LNCAP (cell line): ENCODE results near the gene FANK1.

Source experiments
- TF ChIP-seq, protein P1 (sequence below): fragments of 450-650 bp; IDR thresholded peaks from 2 replicates; pipeline ENCODE4 v1.5.1; 2017; ENCODE audit warnings: mild to moderate bottlenecking

FANK1 gene

DNA sequence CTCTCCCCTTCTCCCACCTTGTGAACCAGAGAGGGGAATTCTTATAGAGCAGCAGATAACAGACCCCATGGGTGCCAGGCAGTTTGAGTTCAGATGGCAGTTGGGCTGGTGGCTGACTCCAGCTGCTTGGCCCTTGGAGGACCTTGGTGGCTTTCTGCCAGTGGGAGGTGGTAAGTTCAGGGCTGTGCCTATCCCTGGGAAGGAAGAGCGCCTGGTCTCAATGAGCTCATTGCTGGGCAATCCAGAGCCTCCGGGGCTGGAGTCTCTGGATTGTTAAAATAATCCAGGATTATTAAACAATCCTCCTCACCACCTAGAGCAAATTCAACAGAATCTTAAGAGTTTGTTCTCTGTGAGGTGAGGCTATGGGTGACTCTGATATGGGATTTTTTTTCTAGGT lies 105.2 kb downstream of the FANK1 start:
- TF ChIP-seq, protein P1, sequence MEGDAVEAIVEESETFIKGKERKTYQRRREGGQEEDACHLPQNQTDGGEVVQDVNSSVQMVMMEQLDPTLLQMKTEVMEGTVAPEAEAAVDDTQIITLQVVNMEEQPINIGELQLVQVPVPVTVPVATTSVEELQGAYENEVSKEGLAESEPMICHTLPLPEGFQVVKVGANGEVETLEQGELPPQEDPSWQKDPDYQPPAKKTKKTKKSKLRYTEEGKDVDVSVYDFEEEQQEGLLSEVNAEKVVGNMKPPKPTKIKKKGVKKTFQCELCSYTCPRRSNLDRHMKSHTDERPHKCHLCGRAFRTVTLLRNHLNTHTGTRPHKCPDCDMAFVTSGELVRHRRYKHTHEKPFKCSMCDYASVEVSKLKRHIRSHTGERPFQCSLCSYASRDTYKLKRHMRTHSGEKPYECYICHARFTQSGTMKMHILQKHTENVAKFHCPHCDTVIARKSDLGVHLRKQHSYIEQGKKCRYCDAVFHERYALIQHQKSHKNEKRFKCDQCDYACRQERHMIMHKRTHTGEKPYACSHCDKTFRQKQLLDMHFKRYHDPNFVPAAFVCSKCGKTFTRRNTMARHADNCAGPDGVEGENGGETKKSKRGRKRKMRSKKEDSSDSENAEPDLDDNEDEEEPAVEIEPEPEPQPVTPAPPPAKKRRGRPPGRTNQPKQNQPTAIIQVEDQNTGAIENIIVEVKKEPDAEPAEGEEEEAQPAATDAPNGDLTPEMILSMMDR: no peak

DNA sequence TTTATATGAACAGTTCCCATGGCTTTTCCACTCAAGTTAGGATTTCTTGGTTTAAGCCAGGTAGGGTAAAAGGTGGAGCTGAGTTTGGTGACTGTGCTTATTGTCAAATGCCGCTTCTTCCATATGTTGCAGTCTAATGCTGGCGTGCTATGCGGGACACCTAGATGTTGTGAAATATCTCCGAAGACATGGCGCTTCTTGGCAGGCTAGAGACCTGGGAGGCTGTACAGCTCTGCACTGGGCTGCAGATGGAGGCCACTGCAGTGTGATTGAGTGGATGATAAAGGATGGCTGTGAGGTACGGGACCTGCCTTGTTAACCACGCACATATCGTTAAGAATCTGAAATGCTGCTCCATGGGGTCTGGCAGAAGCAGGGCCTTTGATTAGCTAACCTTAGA lies 108.4 kb downstream of the FANK1 start:
- TF ChIP-seq, protein P1: no peak

DNA sequence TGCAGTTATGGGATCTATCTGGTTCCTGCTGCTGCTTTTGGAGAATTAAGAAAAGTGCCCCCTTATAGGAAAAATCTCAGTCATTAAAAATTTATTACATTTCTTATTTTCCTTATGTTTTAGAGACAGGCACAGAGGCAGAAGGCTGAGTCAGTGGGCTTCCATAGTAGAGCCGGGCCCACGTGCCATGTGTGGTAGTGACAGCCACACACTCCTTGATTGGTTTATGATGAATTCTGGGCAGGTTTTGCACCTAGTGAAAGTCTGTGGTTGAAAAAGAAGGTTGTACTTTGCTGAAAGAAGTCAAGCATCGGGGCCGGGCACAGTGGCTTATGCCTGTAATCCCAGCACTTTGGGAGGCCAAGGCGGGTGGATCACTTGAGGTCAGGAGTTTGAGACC lies 109.9 kb downstream of the FANK1 start:
- TF ChIP-seq, protein P1: no peak

DNA sequence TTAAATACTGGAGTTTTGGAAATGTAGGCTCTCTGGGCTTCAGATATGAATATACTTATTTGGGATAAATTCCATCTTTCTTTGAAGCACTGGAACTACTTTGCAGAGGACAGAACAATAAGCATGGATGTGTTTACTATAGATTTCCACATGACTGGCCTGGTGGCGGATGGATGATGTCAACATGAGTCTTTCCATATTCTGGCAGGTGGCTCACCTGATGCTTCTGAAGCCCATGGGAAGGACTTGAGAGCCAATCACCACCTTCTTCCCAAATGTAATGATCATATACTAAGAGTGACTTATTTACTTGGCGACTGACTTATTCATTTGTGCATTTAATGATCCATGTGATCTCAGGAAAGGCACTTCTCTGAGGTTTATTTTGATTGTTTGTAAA lies 110.5 kb downstream of the FANK1 start:
- TF ChIP-seq, protein P1: no peak

DNA sequence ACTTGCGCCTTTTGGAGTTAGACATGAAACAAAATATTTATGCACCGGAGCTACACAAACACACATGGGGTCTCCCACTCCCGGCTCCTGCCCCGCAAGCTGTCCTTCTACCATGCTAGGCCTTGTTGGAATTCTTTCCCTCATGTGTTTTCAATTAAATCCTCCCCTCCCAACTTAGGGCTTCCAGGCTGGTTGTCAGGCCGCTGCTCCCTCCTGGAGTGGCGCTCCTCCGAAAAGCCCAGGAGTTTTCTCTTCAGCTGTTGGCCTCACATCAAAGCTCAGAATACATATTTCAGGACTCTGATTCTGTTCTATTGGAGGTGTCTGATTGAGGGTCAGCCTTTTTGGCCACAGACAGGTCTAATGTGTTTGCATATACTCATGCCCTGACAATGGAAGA lies 113.3 kb downstream of the FANK1 start:
- TF ChIP-seq, protein P1: no peak

DNA sequence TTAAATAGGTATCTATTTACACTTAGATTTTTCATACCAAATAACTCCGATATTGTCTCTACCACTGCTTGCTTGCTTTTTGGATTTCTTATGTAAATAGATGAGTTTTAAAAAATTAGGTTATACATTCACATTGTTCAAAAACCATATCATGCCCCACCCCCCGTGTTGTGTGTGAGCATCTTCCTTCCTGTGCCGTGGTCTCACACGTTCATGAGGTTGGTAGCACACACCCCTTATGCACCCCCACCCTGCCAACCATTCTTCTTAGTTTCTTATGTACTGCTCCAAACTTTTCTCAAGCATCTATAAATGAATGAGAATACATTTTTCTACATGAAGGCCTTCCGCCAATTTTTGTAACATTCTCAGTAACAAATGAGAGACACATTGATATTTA lies 115.6 kb downstream of the FANK1 start:
- TF ChIP-seq, protein P1: no peak

DNA sequence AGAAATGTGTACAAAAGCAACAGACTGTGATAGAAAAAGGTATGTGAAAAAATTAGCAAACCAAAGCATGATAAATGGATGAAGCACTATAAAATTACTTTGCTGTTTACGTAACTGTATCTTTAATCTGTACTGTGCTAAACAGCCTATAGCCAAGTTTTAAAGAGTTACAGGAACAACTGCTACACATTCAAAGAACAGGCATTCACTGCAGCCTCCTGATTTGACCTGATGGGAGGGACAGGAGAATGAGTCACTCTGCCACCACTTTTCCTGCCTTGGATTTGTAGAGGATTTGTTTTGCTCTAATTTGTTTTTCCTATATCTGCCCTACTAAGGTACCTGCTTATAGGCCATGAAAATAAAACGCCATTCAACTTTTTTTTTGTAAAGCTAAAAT lies 116.1 kb downstream of the FANK1 start:
- TF ChIP-seq, protein P1: no peak
